Calu3 (cell line): Measurements from ENCODE around the gene FZD4. TPM values are rescaled to one million over a fixed set of nuclear protein-coding genes. Genes with fewer than 3 reads are reported as not detected.

Experiments used
- BruUV-seq: library from RNA; stranded (reverse); fragments of 400-500 nt; replicated peaks from 2 replicates; lab custom pipeline; 2021; lab: Mats Ljungman, UMichigan
- CTCF ChIA-PET: fragments of 300-600 bp; sonication (Branson Sonifier 250); formaldehyde crosslinking; loops from one replicate; lab custom pipeline; 2022; ENCODE audit warnings: antibody characterized with exemption; lab: Charles Lee
- DNase-seq: peaks from one replicate; pipeline ENCODE4 v3.0.0; 2022
- H3K27ac Mint-ChIP-seq: one replicate; pipeline ENCODE4 v1.8.0; 2022; ENCODE audit warnings: mixed read lengths; ENCODE audit not compliant: unreplicated experiment
- H3K27me3 Mint-ChIP-seq: one replicate; pipeline ENCODE4 v1.8.0; 2022; ENCODE audit warnings: mixed read lengths; ENCODE audit not compliant: unreplicated experiment
- H3K36me3 Mint-ChIP-seq: one replicate; pipeline ENCODE4 v1.8.0; 2022; ENCODE audit warnings: mild to moderate bottlenecking, moderate library complexity, mixed read lengths; ENCODE audit not compliant: insufficient read depth, unreplicated experiment
- H3K4me1 Mint-ChIP-seq: one replicate; pipeline ENCODE4 v1.8.0; 2022; ENCODE audit warnings: mild to moderate bottlenecking, low read depth, mixed read lengths; ENCODE audit not compliant: unreplicated experiment
- H3K4me3 Mint-ChIP-seq: one replicate; pipeline ENCODE4 v1.8.0; 2022; ENCODE audit warnings: mild to moderate bottlenecking, low read depth, moderate library complexity, mixed read lengths; ENCODE audit not compliant: unreplicated experiment
- H3K9me3 Mint-ChIP-seq: one replicate; pipeline ENCODE4 v1.8.0; 2022; ENCODE audit warnings: low read depth, mixed read lengths; ENCODE audit not compliant: unreplicated experiment
- intact Hi-C: fragments of 100-400 bp; cut with micrococcal nuclease; formaldehyde crosslinking; loops from one replicate; pipeline ENCODE4 v1.10.0; 2022; ENCODE audit not compliant: unreplicated experiment
- total RNA-seq: library from RNA; stranded (reverse); gene quantifications from 2 replicates; pipeline ENCODE4 v1.2.3, GENCODE V29; 2022
- TF ChIP-seq, protein P1 (sequence below): fragments of 200-600 bp; IDR thresholded peaks from one replicate; pipeline ENCODE4 v1.8.0; 2022; ENCODE audit warnings: antibody characterized with exemption; ENCODE audit not compliant: unreplicated experiment

The FZD4 gene
- total RNA-seq, 1 experiment from 2014 or later: 2.5 TPM

DNA sequence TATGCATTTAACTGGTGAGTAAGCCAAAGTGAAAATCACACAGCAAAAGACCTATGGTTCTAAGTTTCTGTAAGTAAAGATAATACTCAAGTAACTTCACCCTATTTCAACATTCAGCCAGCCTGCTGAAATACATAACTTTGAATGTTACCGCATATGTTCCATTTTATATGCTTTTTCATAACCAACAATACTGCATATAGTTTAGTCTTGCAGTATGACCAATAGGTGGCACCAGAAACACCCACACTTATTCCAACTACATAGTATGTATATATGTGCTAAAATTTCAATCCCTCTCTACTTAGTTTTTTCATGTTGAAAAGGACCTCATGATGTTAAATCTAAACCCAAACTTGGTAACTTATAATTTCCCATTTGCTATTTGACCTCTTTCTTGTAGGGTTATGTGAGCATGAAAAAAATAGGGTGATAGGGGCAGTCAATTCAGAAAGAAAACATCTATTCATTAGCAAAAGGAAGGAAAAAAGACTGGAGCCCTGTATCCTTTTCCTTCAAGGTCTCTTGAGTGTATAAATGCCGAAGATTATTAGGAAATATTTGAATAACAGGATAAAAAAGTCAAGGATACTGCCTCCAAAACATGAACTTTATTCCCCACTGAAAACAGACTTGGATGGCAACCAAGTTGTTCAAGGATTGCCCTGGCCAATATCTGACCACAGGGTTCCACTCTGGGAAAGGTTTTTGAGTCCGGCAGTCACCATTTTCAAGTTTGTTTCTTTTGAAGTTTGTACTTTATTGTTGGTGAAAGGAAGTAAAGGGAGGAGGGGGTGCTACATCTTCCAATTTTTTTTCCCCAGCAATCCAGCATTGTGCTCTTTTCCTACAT, 23.8 kb upstream of the FZD4 start:
- intact Hi-C loops: loop anchor here (1.0 kb wide), 1 partner anchor 311 kb away; no protein-coding TSS in a partner anchor
- CTCF ChIA-PET: no interaction called here
- H3K9me3 Mint-ChIP-seq: no peaks in the 10 kb centered on the region
- no peak overlapping the region for H3K4me3 Mint-ChIP-seq
- TF ChIP-seq, protein P1, sequence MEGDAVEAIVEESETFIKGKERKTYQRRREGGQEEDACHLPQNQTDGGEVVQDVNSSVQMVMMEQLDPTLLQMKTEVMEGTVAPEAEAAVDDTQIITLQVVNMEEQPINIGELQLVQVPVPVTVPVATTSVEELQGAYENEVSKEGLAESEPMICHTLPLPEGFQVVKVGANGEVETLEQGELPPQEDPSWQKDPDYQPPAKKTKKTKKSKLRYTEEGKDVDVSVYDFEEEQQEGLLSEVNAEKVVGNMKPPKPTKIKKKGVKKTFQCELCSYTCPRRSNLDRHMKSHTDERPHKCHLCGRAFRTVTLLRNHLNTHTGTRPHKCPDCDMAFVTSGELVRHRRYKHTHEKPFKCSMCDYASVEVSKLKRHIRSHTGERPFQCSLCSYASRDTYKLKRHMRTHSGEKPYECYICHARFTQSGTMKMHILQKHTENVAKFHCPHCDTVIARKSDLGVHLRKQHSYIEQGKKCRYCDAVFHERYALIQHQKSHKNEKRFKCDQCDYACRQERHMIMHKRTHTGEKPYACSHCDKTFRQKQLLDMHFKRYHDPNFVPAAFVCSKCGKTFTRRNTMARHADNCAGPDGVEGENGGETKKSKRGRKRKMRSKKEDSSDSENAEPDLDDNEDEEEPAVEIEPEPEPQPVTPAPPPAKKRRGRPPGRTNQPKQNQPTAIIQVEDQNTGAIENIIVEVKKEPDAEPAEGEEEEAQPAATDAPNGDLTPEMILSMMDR: peak; percentile 19
- H3K27me3 Mint-ChIP-seq: no peaks in the 10 kb centered on the region
- no peak for DNase-seq
- H3K4me1 Mint-ChIP-seq: no peaks in the 10 kb centered on the region
- no peak overlapping the region for H3K27ac Mint-ChIP-seq
- H3K36me3 Mint-ChIP-seq: no peaks in the 10 kb centered on the region
- no TSS peak for BruUV-seq

DNA sequence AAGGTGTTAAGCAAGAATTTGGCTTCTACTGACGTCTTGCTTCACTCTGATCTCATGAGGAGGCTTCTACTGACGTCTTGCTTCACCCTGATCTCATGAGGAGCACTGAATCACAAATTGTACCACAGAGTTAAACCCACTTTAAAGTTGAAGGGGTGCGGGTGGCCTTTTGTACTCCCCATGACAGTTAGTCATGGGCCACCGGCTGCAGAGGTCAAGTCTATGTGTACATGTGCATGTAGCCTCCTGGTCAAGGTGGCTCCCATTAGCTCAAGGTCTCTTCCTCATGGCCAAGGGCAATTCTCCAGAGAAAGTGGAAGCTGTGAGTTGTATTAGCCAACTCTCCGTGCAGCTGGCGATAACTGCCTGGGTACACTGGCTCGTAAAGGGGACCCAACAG, 23.1 kb upstream of the FZD4 start:
- no TSS peak for BruUV-seq
- H3K9me3 Mint-ChIP-seq: no peaks in the 10 kb centered on the region
- H3K27ac Mint-ChIP-seq: no peak overlapping the region
- no peaks in the 10 kb centered on the region for H3K36me3 Mint-ChIP-seq
- no peak overlapping the region for H3K4me3 Mint-ChIP-seq
- no peak for DNase-seq
- TF ChIP-seq, protein P1: no peak
- H3K27me3 Mint-ChIP-seq: no peaks in the 10 kb centered on the region
- intact Hi-C loops: no loop called here
- CTCF ChIA-PET: no interaction called here
- H3K4me1 Mint-ChIP-seq: no peaks in the 10 kb centered on the region

DNA sequence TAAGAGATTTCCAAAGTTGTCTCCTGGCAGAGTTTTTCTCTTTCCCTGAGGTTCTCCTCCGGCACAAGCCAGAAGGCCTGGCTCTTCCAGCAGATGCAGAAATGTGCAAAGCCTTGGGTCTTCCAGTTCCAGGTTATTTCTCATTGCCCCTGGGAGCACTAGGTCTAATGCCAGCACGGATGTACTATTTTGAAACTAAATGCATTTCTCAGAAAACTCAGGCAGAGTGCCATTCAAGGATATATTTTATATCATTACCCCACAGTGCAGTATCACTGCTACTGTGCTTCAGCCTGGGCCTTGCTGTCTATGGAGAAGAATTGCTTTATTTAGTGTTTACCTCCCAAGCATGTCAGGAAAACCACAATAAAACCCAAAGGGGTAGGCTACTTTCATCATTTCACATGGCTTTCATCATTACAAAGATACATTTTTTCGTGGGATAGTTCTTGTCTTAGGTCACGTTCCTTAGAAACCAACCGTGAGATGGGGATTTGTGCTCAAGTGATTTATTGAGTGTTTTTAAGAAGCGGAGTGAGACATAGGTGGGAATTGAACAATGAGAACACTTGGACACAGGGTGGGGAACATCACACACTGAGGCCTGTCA, 22.4 kb upstream of the FZD4 start:
- Mint-ChIP-seq H3K27ac (no peak overlapping the region), H3K9me3 (no peaks in the 10 kb centered on the region), H3K36me3 (no peaks in the 10 kb centered on the region), H3K4me3 (no peak overlapping the region), H3K4me1 (no peaks in the 10 kb centered on the region), H3K27me3 (no peaks in the 10 kb centered on the region)
- no peak for DNase-seq
- BruUV-seq: no TSS peak
- TF ChIP-seq, protein P1: no peak
- intact Hi-C loops: no loop called here
- CTCF ChIA-PET: no interaction called here

DNA sequence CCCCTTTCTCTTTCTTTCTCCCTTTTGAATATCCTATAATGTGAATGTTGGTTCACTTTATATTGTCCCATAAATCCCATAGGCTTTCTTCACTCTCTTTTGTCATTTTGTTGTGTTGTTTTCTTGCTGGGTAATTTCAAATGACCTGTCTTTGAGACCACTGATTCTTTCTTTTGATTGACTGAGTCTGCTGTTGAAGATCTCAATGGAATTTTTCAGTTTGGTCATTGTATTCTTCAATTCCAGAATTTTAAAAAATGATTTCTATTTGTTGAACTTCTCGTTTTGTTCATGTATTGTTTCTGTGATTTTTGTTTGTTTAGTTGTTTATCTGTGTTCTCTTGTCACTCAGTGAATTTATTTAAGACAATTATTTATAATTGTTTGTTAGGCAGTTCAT, 17.5 kb upstream of the FZD4 start:
- CTCF ChIA-PET: no interaction called here

More for the DNA sequence above, 17.5 kb upstream of the FZD4 start:
- no peak overlapping the region for H3K27ac Mint-ChIP-seq
- no peaks in the 10 kb centered on the region for H3K9me3 Mint-ChIP-seq
- no TSS peak for BruUV-seq
- intact Hi-C loops: no loop called here
- DNase-seq: no peak
- no peaks in the 10 kb centered on the region for H3K4me1 Mint-ChIP-seq
- H3K36me3 Mint-ChIP-seq: no peaks in the 10 kb centered on the region
- TF ChIP-seq, protein P1: no peak
- no peaks in the 10 kb centered on the region for H3K27me3 Mint-ChIP-seq
- H3K4me3 Mint-ChIP-seq: no peak overlapping the region
